Measurements from ENCODE around the gene ITPKA.

ITPKA gene

GRCh38 chr15:41491889-41492288, 1.8 kb upstream of the ITPKA start:
- no peak for DNase-seq

DNA sequence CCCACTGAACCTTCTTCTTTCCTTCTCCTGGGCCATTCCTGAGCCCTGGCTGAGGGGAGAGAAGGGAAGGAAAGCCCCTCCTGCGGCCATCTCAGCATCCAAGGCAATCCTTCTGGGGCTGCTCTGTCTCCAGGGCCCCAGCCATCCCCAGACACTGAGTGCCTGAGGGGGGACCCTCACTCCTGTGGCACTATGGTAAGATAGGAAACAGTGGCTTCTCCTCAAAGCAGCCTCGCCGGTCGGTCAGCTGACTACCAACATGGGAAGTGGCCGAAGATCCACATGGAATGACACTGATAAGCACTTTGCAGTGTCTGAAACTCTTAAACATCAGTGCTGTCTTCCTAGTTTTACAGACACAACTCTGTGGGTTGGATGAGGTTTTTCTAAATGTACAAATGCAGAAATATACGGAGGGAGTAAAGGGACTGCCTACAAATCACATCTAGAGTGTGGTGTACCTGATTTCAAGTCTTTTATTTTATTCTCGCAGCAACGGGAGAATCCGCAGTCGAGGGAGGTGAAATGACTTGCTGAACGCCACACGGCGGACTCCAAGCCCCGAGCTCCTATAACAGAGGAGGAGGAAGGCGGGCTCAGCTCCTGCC, 973 bp upstream of the ITPKA start:
- DNase-seq: no peak

DNA sequence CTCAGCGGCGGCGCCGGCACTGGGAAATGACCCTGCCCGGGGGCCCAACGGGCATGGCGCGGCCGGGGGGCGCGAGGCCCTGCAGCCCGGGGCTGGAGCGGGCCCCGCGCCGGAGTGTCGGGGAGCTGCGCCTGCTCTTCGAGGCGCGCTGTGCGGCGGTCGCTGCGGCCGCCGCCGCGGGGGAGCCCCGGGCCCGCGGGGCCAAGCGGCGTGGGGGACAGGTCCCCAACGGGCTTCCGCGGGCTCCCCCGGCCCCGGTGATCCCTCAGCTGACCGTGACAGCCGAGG, 172 bp downstream of the ITPKA start:
- no peak for DNase-seq

DNA sequence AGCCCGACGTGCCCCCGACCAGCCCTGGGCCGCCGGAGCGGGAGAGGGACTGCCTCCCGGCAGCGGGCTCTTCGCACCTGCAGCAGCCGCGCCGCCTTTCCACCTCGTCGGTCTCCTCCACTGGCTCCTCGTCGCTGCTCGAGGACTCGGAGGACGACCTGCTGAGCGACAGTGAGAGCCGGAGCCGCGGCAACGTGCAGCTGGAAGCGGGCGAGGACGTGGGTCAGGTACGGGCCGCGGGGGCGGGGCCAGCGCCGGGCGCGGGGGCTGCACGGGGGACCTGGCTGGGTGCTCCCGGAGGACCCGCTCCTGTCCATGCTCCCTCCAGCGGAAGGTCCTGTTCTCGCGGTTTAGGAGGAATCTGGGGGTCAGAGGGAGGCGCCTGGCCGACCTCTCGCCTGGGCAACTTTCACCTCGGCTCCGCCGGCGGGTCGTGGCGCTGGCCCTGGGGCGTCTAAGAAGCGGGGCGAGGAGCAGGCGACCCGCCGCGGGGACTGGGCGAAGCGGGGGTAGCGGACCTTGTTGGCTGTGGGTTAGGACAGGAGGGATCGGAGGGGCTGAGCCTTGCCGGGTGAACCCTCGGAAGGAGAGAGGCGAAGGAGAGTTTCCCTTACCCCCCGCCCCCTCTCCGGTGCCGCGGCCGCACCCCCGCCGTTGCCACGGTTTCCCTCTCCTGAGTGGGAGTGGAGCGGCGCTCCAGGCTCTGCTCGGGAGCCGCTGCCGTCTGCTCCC, 682 bp downstream of the ITPKA start:
- peak; percentile 2 for DNase-seq

DNA sequence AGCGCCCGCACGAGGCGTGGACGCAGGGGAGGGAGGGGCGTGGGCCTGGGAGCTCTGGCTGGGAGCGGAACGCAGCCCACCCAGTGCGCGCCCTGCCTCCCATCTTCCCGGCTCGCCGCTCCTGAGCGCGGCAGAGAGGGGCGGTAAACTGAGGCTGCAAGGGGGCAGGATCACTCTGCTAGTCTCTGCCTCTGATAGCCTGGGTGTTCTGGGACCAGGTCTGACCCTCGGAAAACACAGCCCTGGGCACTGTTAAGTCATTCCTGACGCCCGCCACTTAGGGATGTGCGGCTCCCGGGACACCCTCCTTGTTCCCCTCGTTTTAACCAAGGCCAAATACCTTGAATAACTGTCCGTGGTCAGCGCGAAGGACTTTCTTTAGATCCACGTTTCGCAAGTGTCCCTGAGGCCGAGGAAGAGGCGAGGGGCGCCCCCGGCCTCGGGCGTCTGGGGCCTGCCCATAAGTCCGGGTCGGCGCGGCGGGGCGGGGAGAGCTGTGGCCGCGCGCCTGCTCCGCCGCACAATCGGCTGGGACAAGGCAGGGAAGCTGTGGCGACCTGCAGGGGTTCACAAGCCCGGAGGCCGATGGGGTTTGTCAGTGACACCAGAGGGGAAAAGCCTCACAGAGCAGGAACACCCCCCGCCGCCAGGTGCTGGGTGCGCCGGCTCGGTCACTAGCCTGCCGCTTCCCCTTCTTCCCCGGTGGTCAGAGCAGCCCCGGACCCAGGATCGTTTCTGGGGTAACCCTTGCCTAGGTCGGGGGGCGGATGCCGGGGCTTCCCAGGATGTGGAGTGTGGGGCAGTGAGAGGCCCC, 1.5 kb downstream of the ITPKA start:
- DNase-seq: no peak

GRCh38 chr15:41495736-41496599, 2.3 kb downstream of the ITPKA start:
- DNase-seq: no peak

GRCh38 chr15:41498657-41499056, 5.0 kb downstream of the ITPKA start:
- no peak for DNase-seq

- DNase-seq: no peak
These were observed 5.6 kb downstream of the ITPKA start for GRCh38 chr15:41499109-41499851.

DNA sequence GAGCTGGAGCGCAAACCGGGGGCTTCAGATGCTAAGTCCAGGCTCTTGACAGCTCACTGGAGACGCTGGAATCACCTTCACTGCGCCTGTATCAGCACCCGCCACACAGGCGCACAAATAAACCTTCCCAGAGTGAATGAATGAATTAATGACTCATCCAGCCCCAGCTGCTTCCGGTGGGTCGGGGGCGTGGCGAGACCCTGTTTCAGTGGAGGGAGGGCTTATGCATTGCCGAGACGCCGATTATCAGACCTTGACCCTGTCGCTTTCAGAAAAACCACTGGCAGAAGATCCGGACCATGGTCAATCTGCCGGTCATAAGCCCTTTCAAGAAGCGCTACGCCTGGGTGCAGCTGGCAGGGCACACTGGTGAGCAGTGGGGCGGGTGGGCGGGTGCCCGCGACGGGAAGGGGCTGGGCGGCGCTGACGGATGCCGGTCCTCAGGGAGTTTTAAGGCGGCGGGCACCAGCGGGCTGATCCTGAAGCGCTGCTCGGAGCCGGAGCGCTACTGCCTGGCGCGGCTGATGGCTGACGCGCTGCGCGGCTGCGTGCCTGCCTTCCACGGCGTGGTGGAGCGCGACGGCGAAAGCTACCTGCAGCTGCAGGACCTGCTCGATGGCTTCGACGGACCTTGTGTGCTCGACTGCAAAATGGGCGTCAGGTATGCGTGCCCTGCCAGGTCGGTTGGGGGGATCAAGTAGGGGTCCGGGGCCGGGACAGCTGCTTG, 7.7 kb downstream of the ITPKA start:
- no peak for DNase-seq

DNA sequence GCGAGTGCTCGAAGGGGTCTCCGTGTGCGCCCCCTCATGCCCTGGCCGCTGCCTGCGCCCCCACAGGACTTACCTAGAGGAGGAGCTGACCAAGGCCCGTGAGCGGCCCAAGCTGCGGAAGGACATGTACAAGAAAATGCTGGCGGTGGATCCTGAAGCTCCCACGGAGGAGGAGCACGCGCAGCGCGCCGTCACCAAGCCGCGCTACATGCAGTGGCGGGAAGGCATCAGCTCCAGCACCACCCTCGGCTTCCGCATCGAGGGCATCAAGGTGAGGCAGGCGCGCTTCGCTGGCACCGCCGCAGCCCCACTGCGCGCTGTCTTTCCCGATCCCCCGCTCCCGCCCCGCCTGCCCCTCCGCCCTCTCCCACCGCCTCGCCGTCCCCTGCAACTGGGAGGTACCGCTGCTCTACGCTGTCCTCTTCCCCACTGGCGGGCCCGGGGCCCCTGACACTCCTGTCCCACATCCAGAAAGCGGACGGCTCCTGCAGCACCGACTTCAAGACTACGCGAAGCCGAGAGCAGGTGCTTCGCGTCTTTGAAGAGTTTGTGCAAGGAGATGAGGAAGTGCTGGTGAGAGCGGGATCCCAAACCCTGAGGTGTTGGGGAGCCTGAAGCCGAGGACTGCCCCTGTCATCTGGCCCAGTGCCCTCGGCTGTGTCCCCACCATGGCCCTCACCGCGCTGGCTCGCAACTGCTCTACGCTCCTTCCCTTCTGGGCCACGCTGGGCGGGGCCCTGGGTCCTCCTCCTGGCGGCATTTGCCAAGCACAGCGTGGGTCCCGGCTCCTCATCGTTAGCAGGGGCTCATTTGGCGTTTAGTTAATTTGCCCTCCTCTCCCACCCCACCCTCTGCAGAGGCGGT, 8.5 kb downstream of the ITPKA start:
- no peak for DNase-seq

DNA sequence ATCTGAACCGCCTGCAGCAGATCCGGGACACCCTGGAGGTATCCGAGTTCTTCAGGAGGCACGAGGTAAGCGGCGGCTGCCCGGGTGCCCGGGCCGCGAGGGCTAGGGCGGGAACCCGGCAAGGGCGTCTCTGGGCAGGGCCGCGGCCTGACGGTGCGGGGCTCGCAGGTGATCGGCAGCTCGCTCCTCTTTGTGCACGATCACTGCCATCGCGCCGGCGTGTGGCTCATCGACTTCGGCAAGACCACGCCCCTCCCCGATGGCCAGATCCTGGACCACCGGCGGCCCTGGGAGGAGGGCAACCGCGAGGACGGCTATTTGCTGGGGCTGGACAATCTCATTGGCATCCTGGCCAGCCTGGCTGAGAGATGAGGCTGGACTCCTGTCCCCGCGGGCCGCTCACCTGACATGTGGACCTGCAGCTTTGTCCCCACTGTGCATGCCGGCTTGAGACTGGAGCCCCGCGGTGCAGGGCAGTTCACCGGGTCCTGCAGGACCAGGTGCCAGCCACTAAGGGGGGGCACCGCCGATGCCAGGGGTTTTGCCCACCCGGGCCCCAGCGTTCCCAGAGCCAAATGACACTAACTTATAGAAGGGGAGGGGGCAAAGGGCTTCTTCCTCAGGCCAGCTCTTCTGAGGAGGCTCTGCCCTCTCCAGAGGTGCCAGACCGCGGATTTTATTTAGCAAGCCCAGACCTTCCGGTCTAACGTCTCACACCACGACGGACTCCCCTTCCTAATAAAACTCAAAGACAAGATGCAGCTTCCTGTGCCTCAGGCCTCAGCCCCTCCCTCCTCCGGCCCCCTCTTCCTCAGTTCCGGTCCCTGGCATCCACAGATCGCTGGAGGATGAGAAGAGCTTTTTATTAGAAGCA, 9.4 kb downstream of the ITPKA start:
- no peak for DNase-seq

DNA sequence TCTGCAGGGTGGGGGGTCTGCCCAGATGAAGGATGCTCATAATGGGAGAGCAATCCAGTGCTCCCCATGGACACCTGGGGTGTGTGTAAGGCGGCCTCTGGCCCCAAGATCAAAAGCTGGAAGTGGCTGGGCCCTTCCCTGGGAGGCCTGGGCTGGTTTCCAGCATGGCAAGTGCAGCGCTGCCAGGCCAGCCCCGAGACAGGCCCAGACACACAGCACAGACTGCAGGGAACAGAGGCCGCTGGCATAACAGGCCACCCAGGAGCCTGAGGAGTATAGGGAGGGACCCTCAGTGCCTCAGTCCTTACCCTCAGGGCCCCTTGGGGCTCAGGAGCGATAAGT, 10.0 kb downstream of the ITPKA start:
- DNase-seq: no peak

- DNase-seq: no peak
These were observed 11.2 kb downstream of the ITPKA start for GRCh38 chr15:41504751-41505492.

DNA sequence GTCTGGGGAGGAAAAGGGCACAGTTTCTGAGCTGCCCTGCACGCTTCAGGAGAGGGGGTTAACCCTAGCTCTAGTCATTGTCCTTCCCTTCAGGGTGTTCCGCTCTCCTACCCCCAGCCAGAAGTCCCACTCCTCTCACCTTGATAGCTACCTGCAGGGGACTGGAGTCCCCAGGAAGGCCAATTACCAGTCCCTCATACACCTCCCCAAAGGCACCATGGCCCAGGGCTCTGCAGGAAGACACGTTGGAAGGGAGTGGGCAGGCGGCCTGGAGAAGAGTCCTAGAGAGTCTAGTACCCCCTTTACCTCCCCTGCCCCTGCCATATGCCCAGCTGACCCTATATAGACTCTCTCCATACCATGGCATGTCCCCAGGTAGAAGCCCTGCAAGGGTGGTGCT, 12.1 kb downstream of the ITPKA start:
- DNase-seq: no peak

DNA sequence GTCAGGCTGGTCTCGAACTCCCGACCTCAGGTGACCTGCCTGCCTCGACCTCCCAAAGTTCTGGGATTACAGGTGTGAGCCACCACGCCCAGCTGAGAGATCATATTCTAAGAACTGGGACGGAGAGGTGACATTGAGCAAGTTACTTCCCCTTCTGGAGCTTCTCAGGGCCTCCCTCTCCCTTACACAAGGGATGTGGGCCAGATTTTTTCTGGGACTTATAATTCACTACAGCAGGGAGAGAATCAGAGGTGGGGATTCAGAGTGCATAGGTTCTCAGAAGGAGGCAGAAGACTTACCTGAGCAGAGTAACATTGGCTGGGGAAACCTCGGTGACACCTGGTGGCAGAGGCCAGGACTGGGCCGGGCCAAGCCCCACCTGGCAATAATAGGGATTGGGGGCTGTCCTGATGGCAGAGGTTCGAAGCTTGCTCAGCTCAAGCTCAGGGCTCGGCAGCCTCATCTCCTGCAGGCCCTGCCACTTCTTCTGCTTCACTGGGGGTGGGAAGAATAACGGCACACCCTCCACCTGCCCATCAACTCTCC, 13.2 kb downstream of the ITPKA start:
- DNase-seq: no peak

- DNase-seq: no peak
These were observed 14.2 kb downstream of the ITPKA start for GRCh38 chr15:41507820-41508290.

GRCh38 chr15:41510728-41511127, 17.1 kb downstream of the ITPKA start:
- DNase-seq: no peak

DNA sequence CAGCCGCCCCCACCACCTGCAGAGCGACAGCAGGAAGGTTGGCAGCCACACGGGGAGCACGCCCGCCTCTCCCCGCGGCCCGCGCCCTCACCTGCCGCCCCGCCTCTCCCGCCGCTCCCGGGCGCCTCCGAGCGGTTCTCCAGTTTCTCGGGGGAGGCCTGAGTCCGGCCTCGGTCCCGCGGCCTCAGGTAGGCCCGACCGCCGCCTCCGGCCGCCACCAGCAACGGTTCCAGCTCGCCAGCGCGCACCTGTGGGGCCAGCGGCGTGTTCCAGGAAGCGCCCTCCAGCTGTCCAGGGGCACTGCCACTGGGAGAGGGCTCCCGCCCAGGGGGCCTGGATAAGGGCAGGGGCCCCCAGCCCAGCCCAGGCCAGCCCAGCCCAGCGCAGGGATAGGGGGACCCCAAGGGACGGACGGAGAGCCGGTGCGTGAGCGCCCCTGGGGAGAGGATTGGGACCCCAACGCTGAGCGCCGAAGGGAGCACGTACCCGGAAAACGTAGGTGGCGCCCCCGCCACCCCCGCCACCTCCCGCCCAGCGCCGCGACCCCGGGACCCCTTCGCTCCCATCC, 17.7 kb downstream of the ITPKA start:
- DNase-seq: no peak

Data from SHP77 treated with DMSO at 0.1 percent for 48 hours (cell line).